Heart left ventricle (tissue), 16 donors: Measurements from ENCODE around the gene BEST1. TPM values are rescaled to one million over a fixed set of nuclear protein-coding genes. Genes with fewer than 3 reads are reported as not detected.

ENCODE experiments used
- ATAC-seq, 4 donors: fragments of 200-7000 bp; cut with Tn5 transposase; one replicate each; pipeline ENCODE4 v1.9.1; 2020 to 2022; ENCODE audit warnings: moderate library complexity in 4 of 4, mild to moderate bottlenecking in 3 of 4, moderate number of reproducible peaks in 1 of 4
- DNase-seq, 5 donors: peaks; one replicate each; pipeline ENCODE4 v3.0.0-alpha.2; 2020
- H3K27ac ChIP-seq, 12 donors: fragments of 200-600 bp; sonication (generic) in 4 of 12; one replicate each; pipeline versions ENCODE4 v1.5.0 to v1.8.0; 2016 to 2022; ENCODE audit warnings: mild to moderate bottlenecking in 2 of 12
- H3K27me3 ChIP-seq, 9 donors: fragments of 200-600 bp; sonication (generic) in 2 of 9; one replicate each; pipeline versions ENCODE4 v1.5.1 to v1.8.0; 2016 to 2022; ENCODE audit warnings: mild to moderate bottlenecking in 3 of 9
- H3K36me3 ChIP-seq, 9 donors: fragments of 200-600 bp; sonication (generic) in 2 of 9; one replicate each; pipeline versions ENCODE4 v1.5.0 to v1.8.0; 2018 to 2022; ENCODE audit warnings: mild to moderate bottlenecking in 2 of 9
- H3K4me1 ChIP-seq, 12 donors: fragments of 200-600 bp; sonication (generic) in 4 of 12; one replicate each; pipeline versions ENCODE4 v1.5.0 to v1.8.0; 2016 to 2022; ENCODE audit warnings: mild to moderate bottlenecking in 3 of 12
- H3K4me3 ChIP-seq, 12 donors: fragments of 200-600 bp; sonication (generic) in 4 of 12; one replicate each; pipeline versions ENCODE4 v1.5.0 to v1.8.0; 2017 to 2022; ENCODE audit warnings: mild to moderate bottlenecking in 9 of 12, moderate library complexity in 4 of 12
- H3K9me3 ChIP-seq, 12 donors: fragments of 200-600 bp; sonication (generic) in 4 of 12; one replicate each; pipeline versions ENCODE4 v1.5.0 to v1.8.0; 2016 to 2022; ENCODE audit warnings: mild to moderate bottlenecking in 1 of 12
- CTCF ChIP-seq, 12 donors: fragments of 200-600 bp; sonication (generic) in 4 of 12; IDR thresholded peaks; one replicate each; pipeline versions ENCODE4 v1.5.0 to v1.8.0; 2018 to 2022; ENCODE audit warnings: antibody characterized with exemption in 12 of 12, mild to moderate bottlenecking in 5 of 12
- POLR2A ChIP-seq, 2 donors: fragments of 450-650 bp; IDR thresholded peaks; one replicate each; pipeline ENCODE4 v1.6.1; 2017; ENCODE audit warnings: antibody characterized with exemption in 2 of 2, mild to moderate bottlenecking in 2 of 2, moderate library complexity in 2 of 2
- WGBS, 4 donors: extraction: QIAGEN DNeasy Blood & Tissue Kit in 2 of 4; methylation state at CpG; one replicate each; pipeline versions ENCODE4 v1.1.5 to v1.1.7; 2013 to 2018; 5-methylcytosine and 5-hydroxymethylcytosine counted together
- intact Hi-C, 10 donors: fragments of 100-400 bp; cut with DNase I; formaldehyde crosslinking; loops; one replicate each; pipeline versions ENCODE4 v1.11.1 to v1.14.2; 2022
- polyA plus RNA-seq, 2 donors: library from polyadenylated mRNA; stranded (reverse); fragments of 200-250 nt; gene quantifications; one replicate each; pipeline ENCODE4 v1.2.3, GENCODE V29; 2013
- total RNA-seq, 9 donors: library from RNA; depleted of rRNA in 2 of 9; stranded (reverse); fragments of >200 nt in 2 of 9; fragmentation: NEBNext Ultra II Directional in 3 of 9; extraction: Animal tissue kit (Norgen Biotek cat#: 25700) in 3 of 9; gene quantifications; one replicate each; pipeline versions ENCODE4 v1.1.0 to v1.2.4, GENCODE V29; 2016 to 2023
- donor health status: ischemic (EF 13 %, LVEDD 7.1; RV severe dilation, severe dysfunction).
- donor health status: healthy with polysubstance abuse.
- donor health status: DM: no; HTN: yes; CAD: no.
- donor health status: DM: no; HTN: no; CAD: no.
- donor health status: ischemic (EF 25% LVEDD 6.9; RV normal size, moderate dysfunction).
- donor health status: ischemic (EF 25% LVEDD 5.7; RV mildly dilated, moderate dysfunction).
- donor health status: healthy.
- donor health status: DM: yes; HTN: yes; CAD: no.
- donor health status: ischemic (EF 35%, LVEDD 5.7; RV mildly dilated, moderate dysfunction).
- donor health status: nonischemic (EF 11% LVEDD 7.7; RV severe dilation, severe dysfunction).
- donor health status: DM: yes; HTN: yes; CAD: no.
- donor health status: PGD.
- donor health status: ischemic (EF 29% LVEDD 5.4; RV normal size, mild dysfunction).
- donor health status: nonischemic (EF 23%, LVEDD 6.1; RV moderate dilation, normal function).

The BEST1 gene
- total and polyA plus RNA-seq, 11 donors: 0.64 to 4.4 (median 1.2) TPM

GRCh38 chr11:61983419-61983818, 33.3 kb downstream of the BEST1 start:
- ATAC-seq: peak; percentile 74 to 84 (median 80)
- no peak for TF ChIP-seq POLR2A (IDR thresholded peaks at IDR 0.05)
- TF ChIP-seq CTCF (IDR thresholded peaks at IDR 0.05): no peak
- peaks cover 0 to 32% (median 10%) of the 10 kb centered on the region in 12 donors for H3K4me1 ChIP-seq
- H3K4me3 ChIP-seq: no peak overlapping the region
- H3K27me3 ChIP-seq: no peaks in the 10 kb centered on the region
- H3K36me3 ChIP-seq: no peaks in the 10 kb centered on the region
- intact Hi-C loops: loop anchor here in 1 of 10 donors (5.0 kb wide), 1 partner anchor 34 kb away; no protein-coding TSS in a partner anchor
- DNase-seq: peak in 2 of 5 donors; percentile 74 to 78
- WGBS, 4 donors: 92 to 100% (median 94%) methylated on average over 1 of the region's 1 CpG
- H3K27ac ChIP-seq: peak overlapping the region in 4 of 12 donors; percentile 26 to 47 (median 35)
- peaks cover 0 to 14% (median 0%) of the 10 kb centered on the region in 12 donors for H3K9me3 ChIP-seq

- TF ChIP-seq CTCF (IDR thresholded peaks at IDR 0.05): no peak
- TF ChIP-seq POLR2A (IDR thresholded peaks at IDR 0.05): no peak
- no peak for ATAC-seq
- peaks cover 0 to 19% (median 0%) of the 10 kb centered on the region in 12 donors for H3K4me1 ChIP-seq
- no peak overlapping the region for H3K27ac ChIP-seq
- 93 to 97% (median 94%) methylated on average over 5 of the region's 5 CpGs for WGBS, 4 donors
- no peaks in the 10 kb centered on the region for H3K36me3 ChIP-seq
- H3K9me3 ChIP-seq: peaks cover 0 to 25% (median 0%) of the 10 kb centered on the region in 12 donors
- DNase-seq: no peak
- H3K4me3 ChIP-seq: no peak overlapping the region
- intact Hi-C loops: no loop called here
- no peaks in the 10 kb centered on the region for H3K27me3 ChIP-seq
These were observed 35.7 kb downstream of the BEST1 start for GRCh38 chr11:61985869-61986268.

GRCh38 chr11:61994981-61995380, 44.8 kb downstream of the BEST1 start:
- Histone ChIP-seq H3K9me3 (peaks cover 0 to 13% (median 4%) of the 10 kb centered on the region in 12 donors), H3K4me3 (no peak overlapping the region), H3K4me1 (no peaks in the 10 kb centered on the region), H3K27ac (no peak overlapping the region), H3K36me3 (no peaks in the 10 kb centered on the region), H3K27me3 (no peaks in the 10 kb centered on the region)
- ATAC-seq (no peak), DNase-seq (no peak)
- WGBS, 4 donors: 90 to 96% (median 93%) methylated on average over 3 of the region's 3 CpGs
- intact Hi-C loops: no loop called here
- no peak for TF ChIP-seq POLR2A (IDR thresholded peaks at IDR 0.05)
- no peak for TF ChIP-seq CTCF (IDR thresholded peaks at IDR 0.05)

GRCh38 chr11:61996933-61997332, 46.8 kb downstream of the BEST1 start:
- ATAC-seq: no peak
- WGBS, 4 donors: 92 to 98% (median 95%) methylated on average over 4 of the region's 4 CpGs
- Histone ChIP-seq H3K27ac (no peak overlapping the region), H3K9me3 (peaks cover 0 to 13% (median 3%) of the 10 kb centered on the region in 12 donors), H3K36me3 (no peaks in the 10 kb centered on the region), H3K4me1 (no peaks in the 10 kb centered on the region), H3K4me3 (no peak overlapping the region), H3K27me3 (no peaks in the 10 kb centered on the region)
- no peak for TF ChIP-seq POLR2A (IDR thresholded peaks at IDR 0.05)
- no peak for TF ChIP-seq CTCF (IDR thresholded peaks at IDR 0.05)
- intact Hi-C loops: no loop called here
- DNase-seq: no peak
